Measurements from ENCODE around the gene HAGHL.

The HAGHL gene

DNA sequence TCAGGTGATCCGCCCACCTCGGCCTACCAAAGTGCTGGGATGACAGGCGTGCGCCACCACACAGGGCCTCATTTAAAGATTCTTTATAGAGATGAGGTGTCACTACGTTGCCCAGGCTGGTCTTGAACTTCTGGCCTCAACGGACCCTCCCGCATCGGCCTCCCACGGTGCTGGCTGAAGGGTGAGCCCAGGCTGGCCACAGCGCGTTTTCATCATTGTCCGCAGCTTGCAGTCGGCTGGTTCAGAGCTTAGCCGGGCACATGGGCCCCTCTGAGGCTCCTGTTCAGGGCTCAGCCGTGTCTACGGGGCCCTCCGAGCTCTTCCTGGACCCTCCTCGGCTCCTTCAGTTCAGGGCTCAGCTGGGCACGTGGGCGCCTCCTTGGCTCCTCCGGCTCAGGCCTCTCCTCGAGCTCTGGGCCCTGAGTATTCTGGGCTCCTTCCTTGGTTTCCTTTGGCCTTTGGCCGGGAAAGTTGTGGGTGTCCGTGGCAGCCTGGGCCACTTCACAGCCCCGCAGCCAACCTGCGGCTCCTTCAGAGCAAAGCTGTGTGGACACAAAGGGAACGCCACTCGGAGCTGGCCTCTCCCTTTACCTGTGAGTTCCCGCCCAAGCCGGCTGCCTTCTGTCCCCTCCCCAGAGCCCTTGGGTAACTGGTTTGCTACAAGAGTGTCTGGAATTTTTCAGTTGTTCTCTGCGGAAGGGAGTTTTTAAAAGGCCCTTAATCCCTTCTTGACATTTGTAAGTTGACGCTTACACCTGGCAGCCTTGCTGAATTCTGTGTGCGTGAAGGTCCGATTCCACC lies 32.4 kb downstream of the HAGHL start:
- Histone ChIP-seq H3K27ac (ENCODE audit: extremely low read depth, low read depth, low read length) (no peak overlapping the region), H3K9me3 (ENCODE audit: control insufficient read depth, insufficient read depth, low read depth, low read length) (no peaks in the 10 kb centered on the region), H3K4me1 (ENCODE audit: control insufficient read depth, insufficient read depth, low read length) (no peaks in the 10 kb centered on the region), H3K4me3 (ENCODE audit: low read depth, low read length) (no peak overlapping the region), H3K36me3 (ENCODE audit: control insufficient read depth in 2 of 2, insufficient read depth in 1 of 2, low read length in 2 of 2) (no peaks in the 10 kb centered on the region)
- CTCF ChIA-PET: interaction anchor here (1.5 kb wide), 1 partner anchor 10 kb away, joined by 5 read pairs; no protein-coding TSS in a partner anchor
- no peak for TF ChIP-seq OVOL3 (tag by site-specific recombination; IDR thresholded peaks at IDR 0.05)
- TF ChIP-seq ZNF362 (tag by site-specific recombination; IDR thresholded peaks at IDR 0.05): no peak
- TF ChIP-seq ZNF677 (tag by site-specific recombination; IDR thresholded peaks at IDR 0.05): no peak
- no peak for TF ChIP-seq ZNF114 (tag by site-specific recombination; IDR thresholded peaks at IDR 0.05)
- TF ChIP-seq ZSCAN30 (tag by site-specific recombination; IDR thresholded peaks at IDR 0.05): no peak
- TF ChIP-seq SP7 (tag by site-specific recombination; IDR thresholded peaks at IDR 0.05): no peak
- POLR2A ChIA-PET: interaction anchor here (0.7 kb wide), 1 partner anchor 24 kb away, joined by 3 read pairs; no protein-coding TSS in a partner anchor

DNA sequence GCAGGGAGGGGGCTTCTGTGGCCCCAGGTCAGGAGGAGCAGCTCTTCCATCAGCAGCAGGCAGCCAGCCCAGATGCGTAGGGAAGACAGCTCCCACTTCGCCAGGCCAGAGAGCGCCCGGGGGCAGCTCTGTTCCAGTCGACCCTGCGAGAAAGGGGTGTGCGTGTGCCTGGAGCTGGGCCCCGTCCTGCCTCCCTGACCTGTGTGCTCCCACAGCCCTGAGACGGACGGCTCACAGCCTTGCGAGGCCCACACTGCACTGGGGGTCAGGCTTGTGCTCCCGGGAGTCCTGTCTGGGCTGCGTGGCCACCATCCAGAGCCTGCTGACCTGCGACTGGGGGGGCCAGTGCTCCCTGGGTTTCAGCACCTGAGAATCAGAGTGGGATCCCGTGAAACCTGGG lies 33.2 kb downstream of the HAGHL start:
- Histone ChIP-seq H3K27ac (ENCODE audit: extremely low read depth, low read depth, low read length) (no peak overlapping the region), H3K4me1 (ENCODE audit: control insufficient read depth, insufficient read depth, low read length) (no peaks in the 10 kb centered on the region), H3K9me3 (ENCODE audit: control insufficient read depth, insufficient read depth, low read depth, low read length) (no peaks in the 10 kb centered on the region), H3K4me3 (ENCODE audit: low read depth, low read length) (no peak overlapping the region), H3K36me3 (ENCODE audit: control insufficient read depth in 2 of 2, insufficient read depth in 1 of 2, low read length in 2 of 2) (no peaks in the 10 kb centered on the region)
- CTCF ChIA-PET: no interaction called here
- POLR2A ChIA-PET: interaction anchor here (0.7 kb wide), 1 partner anchor 23 kb away, joined by 3 read pairs; no protein-coding TSS in a partner anchor
- TF ChIP-seq ZNF529 (tag by site-specific recombination; IDR thresholded peaks at IDR 0.05; ENCODE audit: insufficient replicate concordance) (no peak), ZNF76 (tag by site-specific recombination; IDR thresholded peaks at IDR 0.05; ENCODE audit: borderline replicate concordance, low read depth) (no peak), ZNF530 (tag by site-specific recombination; IDR thresholded peaks at IDR 0.05; ENCODE audit: low read depth) (no peak), ZNF621 (tag by site-specific recombination; IDR thresholded peaks at IDR 0.05) (no peak), ZNF366 (tag by site-specific recombination; conservative IDR thresholded peaks at IDR 0.05) (no peak), ZNF23 (tag by site-specific recombination; IDR thresholded peaks at IDR 0.05; ENCODE audit: borderline replicate concordance) (no peak), SCRT2 (tag by site-specific recombination; IDR thresholded peaks at IDR 0.05) (no peak), ZNF510 (tag by site-specific recombination; IDR thresholded peaks at IDR 0.05; ENCODE audit: insufficient replicate concordance) (no peak), HOXC10 (CRISPR knock-in tag; IDR thresholded peaks at IDR 0.05) (no peak), ZBTB20 (tag by site-specific recombination; IDR thresholded peaks at IDR 0.05) (no peak), HOXD13 (CRISPR knock-in tag; IDR thresholded peaks at IDR 0.05; ENCODE audit: borderline replicate concordance) (no peak), ZNF133 (tag by site-specific recombination; IDR thresholded peaks at IDR 0.05) (no peak), ZNF148 (tag by site-specific recombination; IDR thresholded peaks at IDR 0.05; ENCODE audit: borderline replicate concordance) (no peak), INSM2 (tag by site-specific recombination; IDR thresholded peaks at IDR 0.05) (no peak), ZFP41 (tag by site-specific recombination; IDR thresholded peaks at IDR 0.05; ENCODE audit: borderline replicate concordance) (no peak), ZNF558 (tag by site-specific recombination; IDR thresholded peaks at IDR 0.05) (no peak), YY1 (tag by site-specific recombination; IDR thresholded peaks at IDR 0.05) (no peak)
- TF ChIP-seq, protein P1, sequence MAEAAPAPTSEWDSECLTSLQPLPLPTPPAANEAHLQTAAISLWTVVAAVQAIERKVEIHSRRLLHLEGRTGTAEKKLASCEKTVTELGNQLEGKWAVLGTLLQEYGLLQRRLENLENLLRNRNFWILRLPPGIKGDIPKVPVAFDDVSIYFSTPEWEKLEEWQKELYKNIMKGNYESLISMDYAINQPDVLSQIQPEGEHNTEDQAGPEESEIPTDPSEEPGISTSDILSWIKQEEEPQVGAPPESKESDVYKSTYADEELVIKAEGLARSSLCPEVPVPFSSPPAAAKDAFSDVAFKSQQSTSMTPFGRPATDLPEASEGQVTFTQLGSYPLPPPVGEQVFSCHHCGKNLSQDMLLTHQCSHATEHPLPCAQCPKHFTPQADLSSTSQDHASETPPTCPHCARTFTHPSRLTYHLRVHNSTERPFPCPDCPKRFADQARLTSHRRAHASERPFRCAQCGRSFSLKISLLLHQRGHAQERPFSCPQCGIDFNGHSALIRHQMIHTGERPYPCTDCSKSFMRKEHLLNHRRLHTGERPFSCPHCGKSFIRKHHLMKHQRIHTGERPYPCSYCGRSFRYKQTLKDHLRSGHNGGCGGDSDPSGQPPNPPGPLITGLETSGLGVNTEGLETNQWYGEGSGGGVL (tag by site-specific recombination; IDR thresholded peaks at IDR 0.05): no peak

Measured in HEK293 (cell line).